GM21360 (cell line): ENCODE data around the gene ZNF174.

Experiments
- ATAC-seq: cut with Tn5 transposase; IDR thresholded peaks from one replicate; pipeline ENCODE4 v1.9.1; 2021; ENCODE audit warnings: mild to moderate bottlenecking, moderate library complexity; ENCODE audit not compliant: unreplicated experiment

ZNF174 gene

GRCh38 chr16:3400779-3401688, at the start of gene ZNF174, which contains the start of gene ZSCAN32:
ZNF174 (plus strand) TSS chr16:3401215; CDS start chr16:3402005, 790 bp downstream.
ZSCAN32 (minus strand) TSS chr16:3401004; CDS start chr16:3397557, 3,447 bp downstream.
- ATAC-seq: peak; percentile 95

DNA sequence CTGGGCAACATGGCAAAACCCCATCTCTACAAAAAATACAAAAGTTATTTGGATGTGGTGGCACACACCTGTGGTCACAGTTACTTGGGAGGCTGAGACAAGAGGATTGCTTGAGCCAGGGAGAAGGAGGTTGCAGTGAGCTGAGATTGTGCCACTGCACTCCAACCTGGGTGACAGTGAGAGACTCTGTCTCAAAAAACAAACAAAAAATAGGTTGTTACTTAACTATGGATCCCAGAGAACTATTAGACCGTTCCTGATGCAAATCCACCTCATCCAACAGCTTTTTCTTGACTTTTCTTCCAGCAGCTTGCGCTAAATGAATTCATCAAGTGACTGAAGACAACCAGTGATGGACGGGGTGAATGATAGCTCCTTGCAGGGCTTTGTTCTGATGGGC, 45.4 kb upstream of the ZNF174 start, which contains the start of gene OR2C1:
OR2C1 (plus strand) TSS at position 301 of the 400 bp plus-strand sequence; CDS start at position 353, 52 bp downstream.
- no peak for ATAC-seq

- no peak for ATAC-seq
Observed at GRCh38 chr16:3356118-3356517, 44.9 kb upstream of the ZNF174 start.

GRCh38 chr16:3358871-3359270, 42.1 kb upstream of the ZNF174 start:
- no peak for ATAC-seq

- ATAC-seq: no peak
Observed at GRCh38 chr16:3362931-3363330, 38.1 kb upstream of the ZNF174 start.

DNA sequence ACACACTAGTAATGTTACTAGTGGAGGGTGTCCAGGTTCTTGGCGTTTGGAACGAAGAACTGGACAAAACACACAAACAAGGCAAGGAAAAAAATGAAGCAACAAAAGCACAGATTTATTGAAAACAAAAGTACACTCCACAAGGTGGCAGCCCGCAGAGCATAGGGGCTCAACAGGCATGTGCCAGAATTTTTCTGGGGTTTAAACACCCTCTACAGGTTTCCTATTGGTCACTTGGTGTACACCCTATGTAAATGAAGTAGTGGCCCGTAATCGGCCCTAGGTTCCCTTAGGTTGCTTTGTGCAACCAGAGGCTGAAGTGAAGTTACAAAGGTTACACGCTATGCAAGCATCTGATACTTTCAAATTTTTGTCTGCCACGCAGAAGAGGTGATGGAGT, 37.2 kb upstream of the ZNF174 start:
- ATAC-seq: no peak

- ATAC-seq: peak; percentile 82
Observed at GRCh38 chr16:3364774-3365427, 36.1 kb upstream of the ZNF174 start.

GRCh38 chr16:3369073-3369472, 31.9 kb upstream of the ZNF174 start:
- ATAC-seq: no peak

DNA sequence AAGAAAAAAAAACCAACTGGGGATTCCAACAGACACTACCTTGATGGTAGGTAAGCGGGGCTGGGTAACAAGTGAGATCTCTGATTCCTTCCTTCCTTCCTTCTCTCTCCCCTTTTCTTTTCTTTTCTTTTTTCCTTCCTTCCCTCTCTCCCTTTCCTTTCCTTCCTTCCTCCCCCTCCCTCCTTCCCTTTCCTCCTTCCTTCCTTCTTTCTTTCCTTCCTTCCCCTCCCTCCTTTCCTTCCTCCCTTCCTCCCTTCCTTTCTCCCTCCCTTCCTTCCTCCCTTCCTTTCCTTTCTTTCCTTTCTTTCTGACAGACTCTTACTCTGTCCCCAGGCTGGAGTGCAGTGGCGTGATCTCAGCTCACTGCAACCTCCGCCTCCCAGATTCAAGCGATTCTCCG, 25.3 kb upstream of the ZNF174 start:
- no peak for ATAC-seq

DNA sequence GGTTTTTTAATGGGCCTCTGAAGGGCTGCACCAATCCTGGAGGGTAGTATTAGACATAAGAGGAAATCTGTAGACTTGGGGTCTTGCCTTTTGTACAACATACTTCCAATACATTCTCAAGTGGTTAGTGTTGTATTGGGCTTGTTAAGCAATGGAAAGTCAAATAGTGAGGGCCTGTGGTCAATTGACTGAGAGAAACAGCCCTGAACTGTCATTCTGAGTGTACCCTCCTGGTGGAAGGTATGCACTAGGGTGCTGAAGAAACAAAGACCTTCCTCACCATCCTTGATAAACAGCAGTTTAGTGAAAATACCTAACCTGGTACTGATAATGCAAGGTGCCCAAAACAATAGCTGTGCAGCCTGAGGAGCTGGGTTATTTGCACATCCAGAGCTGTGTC, 23.1 kb upstream of the ZNF174 start:
- ATAC-seq: no peak

DNA sequence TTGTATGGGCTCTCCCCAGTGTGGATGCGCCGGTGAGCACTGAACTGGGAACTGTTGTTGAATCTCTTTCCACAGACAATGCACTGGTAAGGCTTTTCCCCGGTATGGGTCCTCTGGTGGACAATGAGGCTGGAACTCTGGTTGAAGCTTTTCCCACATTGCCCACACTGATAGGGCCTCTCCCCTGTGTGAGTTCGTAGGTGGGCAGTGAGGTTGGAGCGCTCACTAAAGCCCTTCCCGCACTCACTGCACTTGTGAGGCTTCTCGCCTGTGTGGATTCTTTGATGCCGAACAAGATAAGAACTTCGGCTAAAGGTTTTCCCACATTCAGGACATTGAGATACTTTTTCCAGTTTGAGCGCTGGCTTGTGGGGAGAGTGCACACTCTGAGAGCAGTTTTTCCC, 18.0 kb upstream of the ZNF174 start:
- no peak for ATAC-seq

DNA sequence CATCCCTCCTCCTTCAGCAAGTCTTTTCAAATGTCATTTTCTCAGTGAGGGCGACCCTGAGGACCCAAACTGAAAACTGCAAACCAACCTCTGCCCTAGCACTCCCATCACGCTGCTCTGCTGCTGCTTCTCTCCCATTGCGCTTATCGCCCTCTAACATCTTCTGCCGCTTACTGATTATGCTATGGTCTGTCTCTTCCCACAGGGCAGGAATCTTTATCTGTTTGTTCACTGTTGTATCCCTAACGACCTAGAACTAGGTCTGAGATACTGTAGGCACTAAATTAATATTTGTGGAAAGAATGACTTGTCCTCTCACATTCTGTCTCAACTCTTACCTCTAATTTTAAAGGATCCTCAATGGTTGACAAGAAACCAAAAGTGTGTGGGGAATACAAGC, 12.7 kb upstream of the ZNF174 start:
- ATAC-seq: no peak

DNA sequence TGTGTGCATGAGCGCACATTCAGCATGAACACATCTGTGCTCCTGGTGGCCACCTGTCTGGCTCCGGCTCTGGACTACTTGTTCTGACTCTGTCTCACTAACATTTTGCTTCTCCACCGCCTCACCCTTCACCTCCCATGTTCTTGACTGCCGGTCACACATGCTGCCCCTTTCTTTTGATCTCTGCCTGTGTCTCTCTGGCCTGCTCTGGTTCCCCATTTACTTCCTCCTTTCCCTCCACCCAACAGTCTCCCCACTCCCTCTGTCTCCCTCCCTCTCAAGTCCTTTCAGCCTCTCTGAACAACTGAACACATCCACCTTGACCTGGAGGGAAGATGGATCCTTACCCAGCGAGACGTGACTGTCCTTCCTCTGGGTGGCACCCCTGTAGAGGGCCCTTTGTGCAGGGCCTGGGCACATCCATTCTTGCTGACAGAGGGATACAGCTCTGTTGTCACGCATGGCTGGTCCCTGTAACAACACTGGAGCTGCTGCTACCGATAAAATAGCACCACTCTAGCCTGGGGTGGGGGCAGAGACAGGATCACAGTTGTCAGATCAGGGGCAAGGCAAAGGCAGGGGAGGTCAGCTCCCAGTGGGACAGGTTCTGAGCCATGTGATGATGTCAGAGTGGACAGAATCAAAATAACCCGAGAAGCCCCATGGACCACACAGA, 11.2 kb upstream of the ZNF174 start:
- no peak for ATAC-seq

DNA sequence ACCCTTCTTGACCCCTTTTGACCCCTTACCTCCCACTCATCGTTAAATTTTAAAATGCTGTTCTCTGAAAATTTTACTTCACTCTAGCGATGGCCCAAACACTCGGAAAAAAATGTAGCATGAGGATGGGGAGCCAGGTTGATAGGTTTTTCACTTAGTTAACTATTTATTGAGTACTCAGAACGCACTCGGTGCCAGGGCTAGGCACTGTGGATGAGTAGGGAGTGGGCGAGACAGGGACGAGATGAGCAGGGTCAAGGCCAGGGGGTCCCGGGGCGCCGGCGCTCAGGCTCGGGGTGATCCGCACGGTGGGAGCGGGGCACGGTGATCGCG, 603 bp upstream of the ZNF174 start:
- no peak for ATAC-seq

GRCh38 chr16:3401719-3402397, 843 bp downstream of the ZNF174 start:
- no peak for ATAC-seq

DNA sequence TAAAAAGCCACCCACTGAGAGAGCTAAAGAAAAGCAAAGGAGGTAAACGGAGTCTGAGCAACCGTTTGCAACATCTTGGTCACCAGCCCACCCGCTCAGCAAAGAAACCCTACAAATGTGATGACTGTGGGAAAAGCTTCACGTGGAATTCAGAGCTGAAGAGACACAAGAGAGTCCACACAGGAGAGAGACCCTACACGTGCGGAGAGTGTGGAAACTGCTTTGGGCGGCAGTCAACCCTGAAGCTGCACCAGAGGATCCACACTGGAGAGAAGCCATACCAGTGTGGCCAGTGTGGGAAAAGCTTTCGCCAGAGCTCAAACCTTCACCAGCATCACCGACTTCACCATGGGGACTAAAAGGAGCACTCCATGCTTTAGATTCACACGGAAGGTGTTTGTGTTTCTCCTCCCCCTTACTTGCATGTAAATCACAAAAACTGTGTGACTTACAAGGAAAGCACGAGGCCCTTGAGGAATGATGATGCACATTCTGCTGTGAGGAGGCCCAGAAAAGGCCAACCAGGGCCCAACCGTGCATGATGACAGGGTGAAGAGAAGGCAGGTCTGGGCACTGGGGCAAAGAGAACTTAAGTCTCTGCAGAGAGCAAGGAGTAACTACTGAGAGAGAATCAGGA, 7.7 kb downstream of the ZNF174 start:
- ATAC-seq: no peak

DNA sequence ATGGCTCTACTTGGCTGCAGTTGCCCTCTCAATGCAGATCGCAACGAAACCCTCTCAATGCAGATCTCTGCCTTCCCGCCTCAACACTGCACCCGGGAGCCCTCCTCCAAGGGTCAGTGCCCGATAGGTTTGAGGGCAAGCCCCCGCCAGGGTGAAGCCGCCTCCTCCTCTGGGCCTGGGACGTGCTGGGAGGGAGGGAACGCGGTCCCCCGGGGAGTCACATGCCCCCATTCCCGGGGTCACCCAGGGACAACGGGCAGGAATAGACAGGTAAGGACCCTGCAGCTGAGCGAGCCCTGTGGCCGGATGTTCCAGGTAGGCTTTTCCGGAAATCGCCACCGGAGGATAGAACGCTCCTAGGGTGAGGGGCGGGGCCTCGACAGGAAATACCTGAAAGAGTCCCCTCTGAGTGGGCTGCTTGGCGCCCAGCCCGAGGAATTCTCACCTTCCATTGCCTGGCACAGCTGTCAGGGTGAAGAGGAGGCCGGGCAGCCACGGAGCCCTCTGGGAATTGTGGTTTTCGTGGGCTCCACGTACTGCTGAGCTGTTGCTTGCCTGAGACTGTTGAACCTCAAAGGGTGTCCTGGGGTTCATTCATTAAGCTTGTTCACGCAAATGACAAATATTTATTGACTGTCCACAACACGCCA, 12.8 kb downstream of the ZNF174 start:
- no peak for ATAC-seq

DNA sequence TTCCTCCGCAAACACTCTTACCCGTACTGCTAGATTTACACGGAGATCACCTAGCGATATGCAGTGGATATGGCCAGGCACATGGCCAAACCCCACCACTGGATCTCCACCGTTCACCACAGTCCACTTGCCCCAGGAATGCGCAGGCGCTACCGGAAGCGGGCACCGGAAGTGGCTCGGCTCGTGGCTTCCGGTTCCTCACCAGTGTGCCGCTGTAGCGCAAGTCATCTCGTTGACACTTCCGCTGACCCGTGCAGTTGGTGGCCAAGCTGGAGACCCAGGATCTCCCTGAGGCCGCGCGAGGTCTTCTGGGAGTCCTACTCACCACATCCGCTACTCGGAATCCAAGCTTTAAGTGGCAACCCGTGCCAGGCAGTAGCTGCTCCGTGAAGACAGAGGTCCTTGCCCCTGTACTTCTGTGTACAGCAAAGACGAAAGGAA, 30.8 kb downstream of the ZNF174 start:
- ATAC-seq: no peak

DNA sequence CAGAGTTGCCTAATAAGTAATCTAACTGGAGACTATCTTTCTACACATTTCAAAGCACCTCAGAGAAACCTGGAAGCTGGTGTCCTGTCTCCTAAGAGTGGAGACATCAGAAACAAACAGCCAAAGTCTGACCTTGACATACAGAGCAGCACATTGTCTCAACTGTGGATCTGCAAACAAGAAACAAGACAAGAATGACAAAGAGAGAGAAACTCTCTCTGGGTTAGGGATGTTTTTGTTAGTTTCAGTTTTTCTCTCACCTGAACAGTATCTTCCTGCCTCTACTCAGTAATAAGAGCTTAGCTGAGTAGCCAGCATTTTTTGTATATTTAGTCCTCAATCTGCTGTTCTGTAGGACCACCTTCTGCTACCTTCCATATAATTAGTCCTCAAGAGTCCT, 33.4 kb downstream of the ZNF174 start:
- no peak for ATAC-seq

- no peak for ATAC-seq
Observed at GRCh38 chr16:3439637-3440036, 38.6 kb downstream of the ZNF174 start.
